ENCODE measurements around the gene LRRC8C. TPM values are rescaled to one million over a fixed set of nuclear protein-coding genes. Genes with fewer than 3 reads are reported as not detected.

Gene LRRC8C
- polyA plus RNA-seq, 4 donors, result 6.7 to 7.3 (median 6.9) TPM

DNA sequence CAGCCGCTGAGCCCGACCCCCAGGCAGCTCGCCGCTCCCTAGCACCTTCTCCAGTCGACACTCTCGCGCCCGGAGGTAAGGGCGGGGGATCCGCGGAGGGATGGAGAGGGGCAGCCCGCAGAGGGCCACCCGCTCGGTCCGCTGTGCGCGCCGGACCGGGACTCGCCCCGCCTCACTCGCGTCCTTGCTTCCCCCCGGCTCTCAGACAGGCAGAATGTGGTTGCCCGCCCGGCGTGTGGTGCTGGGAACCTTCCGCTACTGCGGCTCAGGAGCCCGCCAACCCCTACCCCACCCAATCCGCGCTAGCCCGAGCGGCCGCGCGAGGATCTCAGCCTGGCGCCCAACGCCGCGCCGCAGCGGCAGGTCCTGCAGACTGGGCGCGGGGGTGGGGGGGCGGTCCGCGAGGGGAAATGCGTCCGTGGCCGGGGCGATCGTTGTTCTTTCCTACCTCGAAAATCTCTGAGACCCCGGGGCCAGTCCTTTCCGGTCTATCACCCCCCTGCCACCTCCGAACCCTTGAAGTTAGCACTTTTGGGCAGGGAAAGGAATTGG lies 404 bp downstream of the LRRC8C start:
- peak; percentile 0 to 46 (median 30) for DNase-seq (ENCODE audit: low read depth in 4 of 4, low spot score in 2 of 4)

DNA sequence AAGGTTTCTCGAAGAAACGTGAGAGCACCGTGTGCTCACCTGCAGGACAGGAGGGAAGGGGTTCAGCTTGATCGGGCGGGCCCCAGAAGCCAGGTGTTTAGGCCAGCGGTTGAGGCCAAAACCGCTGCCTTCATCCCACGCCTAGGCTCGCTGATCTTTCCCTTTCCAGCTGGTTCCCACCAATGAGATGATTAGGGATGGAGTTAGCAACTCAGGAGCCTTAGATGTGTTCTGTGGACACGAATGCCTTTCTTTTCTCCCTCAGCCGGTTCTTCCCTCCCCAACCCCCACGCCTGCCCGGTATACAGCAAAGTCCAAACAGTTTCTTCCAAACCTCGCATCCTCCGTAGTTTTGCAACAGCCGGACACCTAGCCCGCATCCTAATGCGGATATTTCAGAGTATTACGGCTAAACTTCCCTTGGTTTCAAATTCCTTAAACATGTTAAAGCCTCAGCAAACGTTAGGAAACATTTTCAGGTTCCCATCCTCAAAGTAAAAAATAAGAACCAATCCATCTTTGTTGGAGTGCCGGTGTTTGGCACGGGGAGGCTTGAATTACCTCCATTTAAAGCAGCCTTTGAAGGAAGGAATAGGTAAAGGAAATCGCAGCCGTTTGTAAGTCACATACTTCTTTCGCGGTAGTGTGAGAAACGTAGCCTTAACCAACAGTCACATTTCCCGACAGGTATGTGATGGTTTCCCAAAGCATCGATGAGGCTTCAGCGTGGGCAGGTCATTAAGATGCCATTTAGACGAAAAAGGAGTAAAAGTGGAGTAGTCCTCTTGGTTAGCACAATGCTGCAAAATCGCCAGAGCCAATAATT lies 1.1 kb downstream of the LRRC8C start:
- peak; percentile 9 to 50 (median 30) for DNase-seq (ENCODE audit: low read depth in 4 of 4, low spot score in 2 of 4)

DNA sequence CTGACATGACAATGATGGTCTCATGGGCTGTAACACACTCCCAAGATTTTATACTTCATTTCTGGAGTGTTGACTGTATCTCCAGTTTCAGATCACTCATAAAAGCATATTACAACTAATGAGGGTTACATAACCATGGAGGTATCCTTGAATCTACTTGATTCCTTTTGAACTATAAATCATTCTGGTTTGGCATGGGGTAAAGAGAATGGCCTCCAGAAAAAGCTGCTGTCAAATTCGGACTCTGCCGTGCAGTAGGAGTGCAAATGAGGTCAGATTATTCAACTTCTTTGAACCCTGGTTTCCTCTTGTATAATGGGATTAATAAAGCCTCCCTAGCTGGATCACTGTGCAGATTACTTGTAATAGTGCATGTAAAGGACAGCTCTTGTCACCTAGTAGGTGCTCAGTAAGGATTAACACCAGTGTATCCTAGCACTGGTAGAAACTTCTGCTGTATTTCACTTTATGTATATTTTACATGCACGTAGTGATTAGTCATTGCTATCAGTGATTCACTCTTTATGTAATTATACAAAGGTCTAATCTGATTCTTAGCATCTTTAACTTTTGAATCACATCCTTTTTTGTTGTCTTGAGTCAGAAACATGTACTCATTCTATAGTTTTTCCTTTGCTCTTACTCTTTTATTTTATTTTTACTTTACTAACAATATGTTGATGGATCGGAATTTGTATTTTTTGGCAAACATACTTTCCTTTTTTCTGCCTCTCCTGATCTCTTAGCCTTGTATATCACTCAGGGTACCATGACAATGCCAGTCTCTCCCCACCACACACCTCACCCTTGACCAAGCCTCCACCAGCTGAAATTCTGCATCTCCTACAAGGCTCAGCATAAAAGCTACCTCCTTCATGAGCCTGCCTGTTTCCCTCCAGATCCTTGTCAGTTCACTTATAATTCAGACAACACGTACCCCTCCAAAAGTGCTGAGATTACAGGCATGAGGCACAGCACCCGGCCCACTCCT lies 3.2 kb downstream of the LRRC8C start:
- no peak for DNase-seq (ENCODE audit: low read depth in 4 of 4, low spot score in 2 of 4)

DNA sequence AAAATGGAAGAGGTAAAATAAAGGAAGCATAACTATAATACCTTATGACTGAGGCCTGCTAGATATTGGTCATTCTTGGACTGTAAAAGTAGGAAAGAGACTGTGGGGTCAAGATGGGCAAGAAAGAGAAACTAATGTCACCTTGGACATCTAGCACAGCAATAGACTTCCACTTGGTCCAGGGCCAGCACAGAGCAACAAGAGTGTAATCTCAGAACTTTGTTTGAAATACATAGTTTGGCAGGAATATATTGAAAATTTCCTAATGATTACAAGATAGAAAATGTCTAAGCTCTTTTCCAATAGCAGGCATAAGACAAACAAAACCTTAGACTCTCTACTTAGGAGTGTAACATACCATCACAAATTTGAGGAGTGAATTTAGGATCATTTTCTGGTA lies 4.6 kb downstream of the LRRC8C start:
- no peak for DNase-seq (ENCODE audit: low read depth in 4 of 4, low spot score in 2 of 4)

DNA sequence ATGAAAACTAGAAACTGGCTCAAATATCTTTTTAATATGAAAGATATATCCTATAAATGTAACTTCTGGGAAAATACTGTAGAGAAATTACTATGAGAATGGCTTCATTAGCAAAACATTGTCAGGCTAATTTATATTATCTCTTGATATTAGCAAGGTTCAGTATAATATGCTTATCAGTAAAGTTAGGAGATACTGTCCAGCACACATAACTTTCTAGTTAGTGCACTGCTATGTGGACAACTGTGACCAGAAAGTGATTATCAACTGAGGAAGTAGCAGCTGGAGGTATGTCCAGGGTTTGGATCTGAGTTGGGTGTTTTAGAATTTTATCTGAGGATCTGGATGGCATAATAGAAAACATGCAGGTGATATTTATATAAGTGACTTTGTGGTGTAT lies 7.5 kb downstream of the LRRC8C start:
- no peak for DNase-seq (ENCODE audit: low read depth in 4 of 4, low spot score in 2 of 4)

DNA sequence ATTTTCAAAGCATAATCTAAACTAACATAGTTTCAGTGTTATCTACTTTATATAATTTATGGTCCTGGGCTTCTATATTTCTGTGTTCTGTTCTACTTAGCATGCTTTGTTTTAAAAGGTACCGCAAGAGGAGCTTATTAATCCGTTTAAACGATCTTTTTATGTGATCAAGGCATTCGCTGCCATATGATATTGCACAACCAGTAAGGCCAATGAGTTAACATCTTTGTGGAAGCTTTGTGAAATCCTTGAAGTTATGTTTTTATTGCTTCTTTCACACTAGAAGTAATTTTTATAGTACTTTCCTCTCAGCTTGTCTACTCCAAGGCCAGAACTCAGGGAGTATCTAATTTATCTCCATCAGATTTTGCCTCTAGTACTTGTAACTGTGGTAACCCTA lies 8.9 kb downstream of the LRRC8C start:
- DNase-seq (ENCODE audit: low read depth in 4 of 4, low spot score in 2 of 4), result no peak

DNA sequence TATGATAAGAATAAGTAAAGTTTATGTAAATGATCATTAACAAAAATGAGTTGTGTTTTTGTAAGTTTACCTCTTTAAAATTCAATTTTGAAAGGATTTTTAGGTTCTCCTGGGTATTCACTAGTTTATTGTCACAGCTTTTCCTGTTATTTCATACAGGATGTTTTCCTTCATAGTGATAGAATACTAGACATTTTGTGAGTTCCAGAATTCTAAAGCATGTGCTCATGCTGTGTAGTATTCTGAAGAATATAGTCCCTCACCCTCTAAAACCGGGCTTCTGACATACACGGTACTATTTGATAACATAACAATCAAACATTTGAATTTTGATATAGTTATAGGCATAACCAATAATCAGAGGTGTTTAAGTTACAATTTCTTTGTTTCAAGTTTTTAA lies 10.7 kb downstream of the LRRC8C start:
- DNase-seq (ENCODE audit: low read depth in 4 of 4, low spot score in 2 of 4), result no peak

DNA sequence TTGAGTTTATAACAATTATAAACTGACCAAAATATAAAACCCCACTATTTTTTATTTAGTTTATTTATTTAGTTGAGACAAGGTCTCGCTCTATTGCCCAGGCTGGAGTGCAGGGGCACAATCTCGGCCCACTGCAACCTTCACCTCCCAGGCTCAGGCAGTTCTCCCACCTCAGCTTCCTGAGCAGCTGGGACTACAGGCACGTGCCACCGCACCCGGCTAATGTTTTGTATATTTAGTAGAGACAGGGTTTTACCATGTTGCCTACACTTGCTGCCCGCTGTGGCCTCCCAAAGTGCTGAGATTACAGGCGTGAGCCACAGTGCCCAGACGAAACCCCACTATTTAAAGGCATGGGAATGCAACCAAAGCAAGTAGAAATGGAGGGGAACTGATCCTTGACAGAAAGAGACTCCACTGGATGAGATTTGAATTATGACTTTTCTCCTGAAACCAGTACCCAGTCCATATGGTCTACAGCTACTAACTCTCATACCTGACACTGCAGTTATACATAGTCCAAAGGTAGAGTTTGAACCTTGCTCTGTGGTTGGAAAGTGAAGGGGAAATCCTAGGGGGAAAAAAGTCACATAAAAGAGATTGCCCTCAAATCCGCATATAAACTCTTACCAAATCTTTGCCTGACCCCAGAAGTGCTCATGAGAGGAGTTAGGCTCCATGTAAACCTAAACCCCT lies 11.3 kb downstream of the LRRC8C start:
- DNase-seq (ENCODE audit: low read depth in 4 of 4, low spot score in 2 of 4), result no peak

DNA sequence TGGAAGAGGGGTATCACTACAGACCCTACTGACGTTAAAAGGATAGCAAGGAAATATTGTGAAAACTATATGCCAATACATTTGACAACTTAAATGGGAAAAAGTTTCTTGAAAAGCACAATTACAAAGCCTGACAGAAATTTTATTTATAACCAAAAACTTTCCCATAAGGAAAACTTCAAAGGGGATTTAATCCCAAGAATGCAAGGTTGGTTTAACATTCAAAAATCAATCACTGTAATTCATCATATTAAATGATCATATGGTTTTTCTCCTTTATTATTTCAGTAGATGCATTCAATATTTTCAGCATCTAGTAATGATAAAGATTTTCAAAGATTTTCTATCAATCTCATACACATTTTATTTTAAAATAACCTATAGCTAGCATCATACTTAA lies 13.3 kb downstream of the LRRC8C start:
- no peak for DNase-seq (ENCODE audit: low read depth in 4 of 4, low spot score in 2 of 4)

DNA sequence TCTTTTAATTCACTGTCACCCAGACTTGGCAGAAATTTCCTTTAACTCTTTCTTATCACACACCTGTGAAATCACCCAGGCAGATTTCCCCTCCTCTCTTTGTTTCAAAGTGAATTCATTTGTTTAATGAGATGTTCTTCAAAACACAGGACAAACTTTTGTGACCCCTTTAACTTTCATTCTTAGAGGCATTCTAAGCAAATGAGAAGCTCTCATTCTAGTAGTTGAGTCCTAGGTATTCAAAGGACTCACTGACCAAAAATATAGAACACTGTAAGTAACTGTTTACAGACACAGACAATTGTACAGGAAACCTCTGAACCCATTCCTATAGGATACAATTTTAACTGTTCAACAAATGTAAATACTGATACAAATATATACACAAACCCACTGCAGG lies 16.9 kb downstream of the LRRC8C start:
- no peak for DNase-seq (ENCODE audit: low read depth in 4 of 4, low spot score in 2 of 4)

DNA sequence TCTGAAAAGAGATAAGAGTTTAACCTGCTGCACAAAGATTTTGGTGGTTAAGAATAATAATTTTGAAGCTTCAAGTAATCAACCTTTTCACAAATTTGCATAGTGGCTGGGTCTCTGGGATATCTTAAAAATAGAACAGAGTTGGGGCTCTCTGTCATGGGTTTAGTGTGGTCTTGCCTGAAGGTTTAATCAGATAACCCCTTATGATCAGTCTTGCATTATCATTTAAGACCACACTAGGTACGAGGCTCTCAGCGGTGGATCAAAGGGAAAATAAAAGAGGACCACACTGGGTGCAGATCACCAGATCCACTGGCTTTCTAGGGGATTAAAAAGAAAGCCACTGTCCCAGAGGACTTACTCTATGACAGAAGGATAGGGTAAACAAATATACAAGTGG lies 19.5 kb downstream of the LRRC8C start:
- no peak for DNase-seq (ENCODE audit: low read depth in 4 of 4, low spot score in 2 of 4)

DNA sequence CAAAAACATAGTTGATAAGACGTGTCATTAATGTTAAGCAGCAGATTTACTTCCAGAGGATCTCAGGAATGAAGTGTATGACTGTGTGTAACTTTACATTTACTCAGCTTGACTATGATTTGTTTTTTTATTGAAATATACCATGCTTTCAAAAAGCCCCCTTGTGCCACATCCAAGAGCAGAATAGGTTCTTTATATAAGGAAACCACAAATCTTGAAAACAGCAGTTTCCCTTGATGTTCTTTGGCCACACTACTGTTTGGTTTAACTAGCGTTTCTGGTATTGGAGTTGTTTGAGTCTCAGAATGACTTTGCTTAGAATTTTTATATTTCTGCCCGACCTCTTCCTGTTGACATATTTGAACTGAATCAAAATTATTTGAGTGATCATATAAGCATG lies 25.0 kb downstream of the LRRC8C start:
- DNase-seq (ENCODE audit: low read depth in 4 of 4, low spot score in 2 of 4), result no peak

DNA sequence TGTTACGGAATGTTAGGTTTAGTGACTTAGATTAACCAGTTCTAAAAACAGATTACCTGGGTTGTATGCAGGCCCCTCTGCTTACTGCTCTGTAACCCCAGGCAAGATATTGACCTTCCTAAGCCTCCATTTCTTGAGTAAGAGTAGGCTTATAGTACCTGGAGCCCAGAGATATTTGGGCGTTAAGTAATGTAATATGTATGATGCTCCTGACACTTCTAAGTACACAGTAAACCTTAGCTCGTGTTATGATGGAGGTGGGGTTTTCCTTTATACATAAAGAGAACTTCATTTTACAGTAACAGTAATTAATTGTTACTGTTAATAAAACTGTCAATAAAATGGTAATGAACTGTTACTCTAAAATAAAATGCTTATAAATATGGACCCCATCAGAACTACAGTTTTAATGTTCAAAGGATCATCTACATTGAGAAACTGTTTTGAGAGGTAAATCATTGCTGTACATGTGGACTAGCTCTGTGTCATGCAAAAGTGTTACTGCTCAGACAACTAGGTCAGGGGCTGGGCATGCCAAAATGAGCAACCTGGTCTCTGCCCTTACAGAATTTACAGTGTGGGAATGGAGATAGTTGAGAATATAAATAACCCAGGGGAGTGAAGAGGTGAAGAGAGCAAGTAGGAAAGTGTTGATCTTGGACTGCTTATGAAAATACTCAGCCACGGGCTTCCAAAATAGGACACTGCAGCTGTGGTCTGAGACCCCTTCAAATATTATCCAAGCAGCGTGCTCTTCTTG lies 26.6 kb downstream of the LRRC8C start:
- no peak for DNase-seq (ENCODE audit: low read depth in 4 of 4, low spot score in 2 of 4)

DNA sequence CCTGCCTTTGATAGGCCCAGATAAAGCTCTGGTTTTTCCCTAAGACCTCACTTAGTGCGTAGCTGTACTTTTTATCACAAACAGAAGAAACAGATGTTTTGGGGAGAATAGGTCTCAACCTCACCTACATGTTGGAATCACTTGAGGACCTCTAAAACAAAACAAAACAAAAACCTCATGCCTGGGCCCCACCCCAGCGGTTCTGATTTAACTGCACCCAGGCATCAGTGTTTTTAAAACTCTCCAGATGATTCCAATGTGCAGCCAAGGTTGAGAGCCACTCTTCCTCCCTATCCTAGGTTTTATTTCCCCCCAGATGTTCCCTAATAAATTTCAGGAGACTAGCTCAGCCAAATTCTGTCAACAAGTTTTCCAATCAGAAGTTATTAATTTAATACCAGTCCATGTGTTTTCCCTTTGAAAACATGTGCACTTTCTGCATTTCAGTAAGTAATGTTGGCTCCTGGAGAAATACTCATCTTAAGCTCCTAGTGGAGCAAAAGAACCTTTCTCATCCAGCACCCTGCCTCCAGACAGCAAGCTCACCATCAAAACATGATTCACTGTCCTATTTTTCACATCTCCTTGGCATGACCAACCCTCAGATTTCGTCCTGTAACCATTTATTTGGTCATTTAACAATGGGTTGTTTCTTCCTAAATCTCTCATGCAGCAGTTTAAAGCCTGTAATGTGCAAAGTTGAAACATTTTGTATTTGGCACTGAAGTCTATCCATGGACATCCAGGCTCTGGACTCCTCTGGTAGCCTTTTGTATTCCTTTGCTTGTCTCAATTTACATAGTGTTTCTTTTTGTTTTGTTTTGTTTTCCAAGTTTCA lies 27.5 kb downstream of the LRRC8C start:
- no peak for DNase-seq (ENCODE audit: low read depth in 4 of 4, low spot score in 2 of 4)

DNA sequence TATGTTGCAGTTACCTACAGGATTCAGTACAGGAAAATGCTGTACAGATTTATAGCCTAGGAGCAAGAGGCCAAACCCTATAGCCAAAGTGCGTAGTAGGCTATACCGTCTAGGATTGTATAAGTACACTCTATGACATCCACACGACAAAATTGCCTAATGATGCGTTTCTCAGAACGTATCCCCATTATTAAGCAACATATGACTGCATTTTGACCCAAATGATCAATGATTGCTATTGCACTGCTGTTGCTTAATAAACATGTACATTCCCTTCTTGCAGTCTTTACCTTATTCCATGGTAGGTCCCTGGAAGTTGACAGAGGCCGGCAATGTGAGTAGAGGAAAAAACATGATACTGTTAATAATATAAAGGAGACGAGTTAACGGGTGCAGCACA lies 33.0 kb downstream of the LRRC8C start:
- DNase-seq (ENCODE audit: low read depth in 4 of 4, low spot score in 2 of 4), result no peak

DNA sequence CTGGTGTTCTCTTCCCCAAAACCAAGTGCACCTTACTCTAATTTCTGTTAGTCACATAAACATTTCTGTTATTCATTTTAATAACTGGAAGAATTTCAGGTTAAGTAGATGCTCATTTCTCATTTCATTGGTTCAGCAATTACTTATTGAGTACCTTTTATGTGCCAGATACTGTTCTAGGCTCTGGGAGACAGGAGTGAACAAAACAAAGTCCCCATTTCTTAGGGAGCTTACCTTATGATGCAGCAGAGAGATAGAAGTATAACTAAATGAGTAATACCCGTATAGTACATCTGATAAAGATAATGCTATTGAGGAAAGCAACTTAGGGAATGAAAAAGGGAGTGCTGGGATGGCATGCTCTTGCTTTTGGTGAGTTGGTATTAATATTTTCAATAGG lies 33.7 kb downstream of the LRRC8C start:
- DNase-seq (ENCODE audit: low read depth in 4 of 4, low spot score in 2 of 4), result no peak

DNA sequence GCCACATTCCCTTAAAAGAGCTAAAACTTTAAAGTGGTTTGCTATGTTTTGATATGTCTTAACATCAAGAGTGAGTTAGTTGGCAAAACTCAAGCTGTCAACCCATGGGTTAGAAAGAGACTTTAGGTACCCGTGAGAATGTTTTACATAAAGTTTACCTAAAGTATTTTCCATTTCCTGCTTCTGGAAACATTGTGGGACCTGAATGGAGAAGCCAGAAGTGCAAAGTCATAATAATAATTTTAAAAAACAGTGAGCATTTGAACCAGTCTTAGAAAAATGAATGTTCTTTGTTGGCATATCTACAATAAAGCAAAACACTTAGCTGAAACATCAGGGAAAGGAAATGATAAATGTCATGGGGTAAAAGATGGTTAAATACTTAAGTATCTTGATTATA lies 34.8 kb downstream of the LRRC8C start:
- DNase-seq (ENCODE audit: low read depth in 4 of 4, low spot score in 2 of 4), result no peak

DNA sequence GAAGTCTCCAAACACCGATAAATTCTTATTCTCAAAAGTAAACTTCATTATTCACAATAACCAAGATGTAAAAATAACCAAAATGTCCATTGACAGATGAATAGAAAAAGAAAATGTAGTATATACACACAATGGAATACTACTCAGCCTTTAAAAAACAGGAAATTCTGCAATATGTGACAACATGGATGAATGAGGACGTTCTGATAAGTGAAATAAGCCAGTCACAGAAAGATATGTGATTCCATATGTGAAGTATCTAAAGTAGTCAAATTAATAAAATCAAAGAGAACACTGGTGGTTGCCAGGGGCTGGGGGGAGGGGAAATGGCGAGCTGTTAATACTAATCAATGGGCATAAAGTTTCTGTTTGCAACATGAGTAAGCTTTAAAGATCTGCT lies 36.0 kb downstream of the LRRC8C start:
- no peak for DNase-seq (ENCODE audit: low read depth in 4 of 4, low spot score in 2 of 4)

DNA sequence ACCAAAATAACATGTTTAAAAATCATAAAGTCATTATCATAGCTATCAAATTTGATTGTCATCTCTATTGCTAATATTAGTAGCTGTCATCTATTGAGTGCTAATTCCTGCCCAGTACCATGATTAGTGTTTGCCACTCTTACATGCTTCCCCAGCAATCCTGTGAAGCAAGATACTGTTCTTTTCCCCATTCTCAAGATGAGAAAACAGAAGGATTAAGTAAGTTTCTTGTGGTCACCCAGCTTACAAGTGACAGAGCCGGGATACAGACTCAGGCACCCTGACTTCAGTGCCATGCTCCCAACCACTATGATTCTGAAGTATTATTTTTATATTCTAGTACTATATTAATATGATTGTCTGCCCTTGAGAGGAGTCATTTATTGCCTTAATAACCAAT lies 36.5 kb downstream of the LRRC8C start:
- no peak for DNase-seq (ENCODE audit: low read depth in 4 of 4, low spot score in 2 of 4)

All from left renal cortex interstitium (tissue), 4 donors.